Hematopoietic multipotent progenitor cell treated with erythropoietin and hydrocortisone succinate and interleukin-3 and kit ligand, for 15 days (in vitro differentiated cells): Measurements from ENCODE around the gene TBC1D9B.

Experiments used
- DNase-seq: peaks from one replicate; pipeline ENCODE4 v3.0.0-alpha.2; 2015; ENCODE audit warnings: low spot score

The TBC1D9B gene

DNA sequence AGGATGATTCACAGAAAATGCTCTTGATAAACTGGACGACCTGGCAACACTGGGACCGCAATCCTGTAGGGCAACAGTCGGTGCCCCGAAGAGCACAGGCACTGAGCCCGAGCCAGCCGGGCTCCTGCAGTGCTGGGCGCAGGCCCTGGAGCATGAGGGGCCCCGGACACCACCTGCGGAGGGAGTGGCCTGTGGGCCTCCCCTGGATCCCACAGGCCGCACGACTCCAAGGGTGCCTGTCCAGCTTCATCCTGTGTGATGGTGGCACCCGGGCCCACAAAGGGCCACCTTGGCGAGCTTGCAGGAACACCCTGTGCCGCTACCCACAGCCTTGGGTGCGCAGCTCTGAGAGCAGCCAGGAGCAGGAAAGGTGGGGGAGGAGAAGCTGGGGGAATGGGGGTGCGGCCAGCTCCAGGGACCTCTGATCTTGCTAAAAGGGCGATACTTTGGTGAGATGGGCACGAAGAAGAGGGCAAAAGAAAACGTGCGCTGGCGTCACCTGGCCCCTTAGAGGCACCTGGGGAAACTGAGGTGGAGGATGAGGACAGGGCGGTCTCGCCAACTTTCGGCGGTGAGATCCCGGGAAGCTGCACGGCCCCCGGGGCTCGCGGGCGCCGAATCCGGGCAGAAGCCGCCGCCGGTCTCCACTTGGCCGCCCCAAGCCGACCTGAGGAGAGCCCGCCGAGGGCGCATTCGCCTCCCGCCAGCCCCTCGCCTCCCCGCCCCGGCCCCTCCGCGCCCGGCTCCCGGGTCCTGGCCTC, 722 bp downstream of the TBC1D9B start:
- no peak for DNase-seq

DNA sequence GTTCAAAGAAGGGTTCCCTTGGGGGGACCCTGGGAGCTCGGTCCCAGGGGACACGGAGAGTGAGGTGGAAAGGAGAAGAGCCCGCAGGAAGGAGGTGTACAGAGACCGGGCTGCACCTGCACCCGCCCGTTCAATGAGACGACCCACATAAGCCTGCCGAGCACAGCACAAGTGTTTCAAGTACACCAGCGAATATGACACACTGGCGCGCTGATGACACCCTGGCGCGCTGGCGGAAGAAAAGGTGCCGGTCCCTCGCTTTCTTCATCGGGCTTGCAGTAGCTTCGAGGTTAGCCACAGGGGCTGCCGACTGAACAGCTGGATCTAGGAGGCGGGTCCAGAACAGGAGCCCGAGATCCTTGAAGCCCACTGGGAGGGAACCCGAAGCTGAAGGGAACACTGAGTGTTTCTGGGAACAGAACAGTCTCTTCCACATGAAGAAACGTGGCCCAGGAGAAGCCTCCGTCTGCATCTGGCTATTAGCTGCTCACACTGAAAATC, 1.4 kb downstream of the TBC1D9B start:
- no peak for DNase-seq

GRCh38 chr5:179905161-179905560, 2.5 kb downstream of the TBC1D9B start:
- no peak for DNase-seq

- no peak for DNase-seq
Measured at GRCh38 chr5:179904463-179905160, 3.1 kb downstream of the TBC1D9B start.

GRCh38 chr5:179902763-179903158, 4.9 kb downstream of the TBC1D9B start:
- DNase-seq: no peak

DNA sequence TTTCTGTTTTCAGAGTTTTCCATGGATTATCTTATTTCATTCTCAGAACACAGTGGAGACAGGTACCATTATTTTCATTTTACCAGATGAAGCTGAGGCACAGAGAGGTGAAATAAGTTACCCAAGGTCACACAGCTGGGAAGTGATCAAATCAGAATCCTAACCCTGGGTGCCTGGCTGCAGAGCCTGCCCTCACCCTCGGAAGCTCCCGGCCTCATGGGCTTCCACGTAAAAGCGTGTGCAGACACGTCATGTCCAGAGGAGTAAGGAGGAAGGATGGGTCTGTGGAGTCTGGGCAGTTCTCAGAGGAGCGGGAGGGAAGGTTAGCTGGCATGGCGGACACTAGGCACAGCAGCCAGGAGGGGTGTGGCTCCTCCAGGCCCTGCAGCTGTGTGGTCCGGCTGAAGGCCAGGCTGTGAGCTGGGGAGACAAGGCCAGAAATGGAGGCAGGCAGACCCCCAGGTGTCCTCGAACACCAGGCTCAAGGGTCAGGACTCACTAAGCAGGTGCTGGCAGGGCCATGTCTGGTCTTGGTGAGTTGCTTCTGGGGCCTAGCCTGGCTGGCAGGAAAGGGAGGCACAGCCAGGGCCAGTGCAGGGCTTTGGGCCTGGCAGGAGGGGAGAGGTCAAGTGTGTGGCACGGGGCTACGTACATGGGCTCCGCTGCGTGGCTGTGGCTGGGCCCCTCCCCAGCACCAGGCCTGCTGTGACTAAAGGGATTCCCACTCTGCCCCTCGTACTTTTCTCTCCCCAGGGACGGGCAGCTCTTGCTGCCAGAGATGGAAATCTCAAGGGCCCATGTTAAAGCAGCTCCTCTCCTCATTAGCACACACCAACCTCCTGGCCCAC, 5.6 kb downstream of the TBC1D9B start:
- DNase-seq: no peak

- DNase-seq: no peak
Measured at GRCh38 chr5:179901462-179901861, 6.2 kb downstream of the TBC1D9B start.

- DNase-seq: no peak
Measured at GRCh38 chr5:179900711-179901110, 7.0 kb downstream of the TBC1D9B start.

- no peak for DNase-seq
Measured at GRCh38 chr5:179900206-179900605, 7.5 kb downstream of the TBC1D9B start.

DNA sequence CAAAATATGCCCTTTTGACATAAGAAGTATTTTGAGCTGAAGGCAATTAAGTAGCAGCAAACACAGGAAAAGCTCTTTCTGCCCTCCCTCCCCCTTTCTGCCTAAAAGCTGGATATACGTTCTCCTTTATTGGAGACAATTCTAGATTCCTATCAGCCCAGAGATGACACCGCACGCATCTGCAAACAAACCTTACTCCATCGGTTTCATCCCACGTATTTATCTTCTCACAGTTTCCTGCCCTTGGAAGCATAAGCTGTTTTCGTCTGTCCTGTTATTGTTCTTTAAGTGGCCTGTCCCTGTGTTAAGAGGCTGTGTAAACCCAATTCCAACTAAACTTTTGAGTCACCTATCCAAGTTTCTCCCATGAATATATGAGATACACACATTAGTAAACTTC, 11.8 kb downstream of the TBC1D9B start:
- no peak for DNase-seq

GRCh38 chr5:179893958-179894895, 13.5 kb downstream of the TBC1D9B start:
- no peak for DNase-seq

DNA sequence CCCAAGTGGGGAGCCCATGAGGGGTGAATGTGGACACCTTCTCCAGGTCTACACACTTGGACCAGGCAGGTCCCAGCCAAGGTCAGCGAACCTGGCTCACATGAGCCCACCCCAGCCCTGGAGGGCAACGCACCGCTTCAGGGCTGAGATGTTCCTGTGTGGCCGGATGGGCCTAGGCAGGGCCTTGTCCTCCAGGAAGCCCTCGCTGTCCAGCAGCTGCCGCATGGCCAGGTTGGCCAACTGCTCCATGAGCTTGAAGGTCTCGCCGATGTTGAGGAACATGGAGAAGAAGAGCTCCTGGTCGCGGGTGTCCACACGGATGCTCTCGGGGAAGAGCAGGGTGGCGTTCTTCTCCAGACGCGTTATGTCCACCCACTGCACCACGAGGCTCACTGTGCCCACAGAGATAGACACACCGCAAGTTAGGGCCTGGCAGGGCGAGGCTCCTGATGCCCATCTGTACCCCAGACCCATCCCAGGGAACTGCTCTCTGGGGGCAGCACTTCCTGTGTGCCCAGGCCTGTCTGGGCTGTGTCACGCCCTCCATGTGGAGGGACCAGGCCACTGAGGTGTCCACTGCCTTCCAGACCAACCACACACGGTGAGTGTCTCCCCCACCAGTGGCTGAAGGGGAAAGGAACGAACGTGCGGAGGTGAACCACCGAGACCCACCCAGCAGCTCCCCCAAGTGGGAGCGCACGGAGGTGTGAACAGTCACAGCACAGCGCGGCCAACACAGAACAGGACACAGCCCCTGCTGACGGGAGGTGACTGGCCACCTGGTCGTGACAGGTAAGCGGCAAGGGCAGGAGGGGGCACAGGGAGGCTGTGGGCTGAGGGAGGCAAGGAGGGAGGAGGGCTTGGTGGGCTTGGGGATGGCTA, 14.4 kb downstream of the TBC1D9B start:
- no peak for DNase-seq

GRCh38 chr5:179892255-179892654, 15.4 kb downstream of the TBC1D9B start:
- DNase-seq: no peak

- DNase-seq: no peak
Measured at GRCh38 chr5:179890751-179891682, 16.7 kb downstream of the TBC1D9B start.

GRCh38 chr5:179889885-179890284, 17.8 kb downstream of the TBC1D9B start:
- DNase-seq: no peak

DNA sequence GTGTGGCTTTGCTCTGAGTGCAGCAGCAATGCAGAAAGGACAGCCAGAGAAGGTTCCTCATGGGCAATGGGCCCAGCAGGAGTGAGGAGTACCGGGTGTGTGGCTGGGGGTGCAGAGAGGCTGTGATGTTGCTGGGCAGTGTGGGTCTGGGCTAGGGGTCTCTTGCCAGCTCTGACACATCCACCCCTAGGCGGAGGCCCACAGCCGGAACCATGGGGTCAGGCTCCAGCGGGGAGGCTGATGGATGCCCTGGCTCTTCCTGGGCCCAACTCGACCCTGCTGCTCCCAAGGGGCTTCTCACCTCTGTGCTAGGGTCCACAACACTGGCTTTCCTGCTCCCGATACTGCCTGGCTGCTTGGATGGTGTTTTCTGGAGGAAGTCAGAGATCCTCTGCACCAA, 19.9 kb downstream of the TBC1D9B start:
- no peak for DNase-seq

- no peak for DNase-seq
Measured at GRCh38 chr5:179887095-179887494, 20.6 kb downstream of the TBC1D9B start.

DNA sequence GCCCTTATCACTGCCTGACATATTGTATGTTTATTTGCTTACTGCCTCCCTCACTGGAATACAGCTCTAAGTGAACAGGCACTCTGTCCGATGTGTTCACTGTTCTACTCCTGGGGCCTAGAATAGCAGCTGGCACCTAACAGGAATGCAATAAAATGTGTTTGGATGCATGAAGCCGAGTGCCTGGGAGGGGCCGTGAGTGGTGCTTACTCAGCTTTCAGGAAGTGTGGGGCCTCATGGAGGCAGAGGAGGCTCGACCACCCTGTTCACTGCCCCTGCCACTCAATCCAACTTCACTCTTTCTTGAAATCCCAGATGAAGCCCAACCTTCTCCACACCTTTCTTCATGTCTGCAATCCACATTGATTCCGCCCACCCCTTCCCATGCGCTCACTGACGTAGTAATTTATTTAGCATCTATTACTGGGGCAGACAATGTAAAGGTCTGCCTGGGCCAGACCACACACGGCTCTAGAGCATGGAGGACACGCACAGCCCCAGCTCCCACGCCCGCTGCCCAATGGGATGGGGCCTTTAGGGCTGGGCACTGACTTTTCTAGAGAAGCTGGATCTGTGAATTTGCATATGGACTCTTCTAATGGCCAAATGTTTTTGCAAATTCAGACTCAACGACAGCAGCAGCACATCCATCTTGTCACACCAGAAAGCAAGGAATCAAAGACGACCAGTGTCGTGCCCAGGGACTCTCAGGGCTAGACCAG, 21.3 kb downstream of the TBC1D9B start:
- DNase-seq: no peak
